Measurements from ENCODE around the gene CYLD.

DNA sequence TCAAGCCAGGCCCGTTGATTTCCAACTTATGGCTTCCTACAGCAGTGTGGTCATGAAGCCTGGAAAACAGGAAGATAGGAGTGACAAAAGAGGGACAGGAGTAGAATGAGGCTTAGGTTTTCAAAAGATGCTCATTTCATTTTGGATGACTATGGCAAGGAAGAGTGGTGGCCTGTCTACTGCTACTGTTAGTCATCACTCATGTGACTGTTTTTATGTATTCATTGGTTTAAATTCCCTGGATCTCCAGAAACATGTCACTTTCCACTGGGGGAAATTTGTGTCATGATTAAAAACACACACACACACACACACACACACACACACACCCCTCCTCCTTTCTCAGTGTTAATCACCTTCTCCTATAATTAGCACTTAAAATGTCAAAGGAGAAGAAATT is 1.1 kb upstream of the CYLD start:
- TF ChIP-seq, protein P1, sequence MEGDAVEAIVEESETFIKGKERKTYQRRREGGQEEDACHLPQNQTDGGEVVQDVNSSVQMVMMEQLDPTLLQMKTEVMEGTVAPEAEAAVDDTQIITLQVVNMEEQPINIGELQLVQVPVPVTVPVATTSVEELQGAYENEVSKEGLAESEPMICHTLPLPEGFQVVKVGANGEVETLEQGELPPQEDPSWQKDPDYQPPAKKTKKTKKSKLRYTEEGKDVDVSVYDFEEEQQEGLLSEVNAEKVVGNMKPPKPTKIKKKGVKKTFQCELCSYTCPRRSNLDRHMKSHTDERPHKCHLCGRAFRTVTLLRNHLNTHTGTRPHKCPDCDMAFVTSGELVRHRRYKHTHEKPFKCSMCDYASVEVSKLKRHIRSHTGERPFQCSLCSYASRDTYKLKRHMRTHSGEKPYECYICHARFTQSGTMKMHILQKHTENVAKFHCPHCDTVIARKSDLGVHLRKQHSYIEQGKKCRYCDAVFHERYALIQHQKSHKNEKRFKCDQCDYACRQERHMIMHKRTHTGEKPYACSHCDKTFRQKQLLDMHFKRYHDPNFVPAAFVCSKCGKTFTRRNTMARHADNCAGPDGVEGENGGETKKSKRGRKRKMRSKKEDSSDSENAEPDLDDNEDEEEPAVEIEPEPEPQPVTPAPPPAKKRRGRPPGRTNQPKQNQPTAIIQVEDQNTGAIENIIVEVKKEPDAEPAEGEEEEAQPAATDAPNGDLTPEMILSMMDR (conservative IDR thresholded peaks at IDR 0.05; ENCODE audit: low read depth, low read length): no peak
- TF ChIP-seq POLR2A (IDR thresholded peaks at IDR 0.05; ENCODE audit: low read depth, low read length) (no peak), NFE2L2 (IDR thresholded peaks at IDR 0.05; ENCODE audit: low read depth, low read length) (no peak), CHD1 (IDR thresholded peaks at IDR 0.05; ENCODE audit: low read depth, low read length) (no peak), RFX5 (IDR thresholded peaks at IDR 0.05; ENCODE audit: low read depth, low read length) (no peak), MAFK (IDR thresholded peaks at IDR 0.05; ENCODE audit: low read depth, low read length) (no peak), CEBPB (IDR thresholded peaks at IDR 0.05; ENCODE audit: low read depth, low read length) (no peak), FOS (IDR thresholded peaks at IDR 0.05; ENCODE audit: low read depth, low read length) (no peak), RAD21 (IDR thresholded peaks at IDR 0.05; ENCODE audit: low read length) (no peak), SMC3 (IDR thresholded peaks at IDR 0.05; ENCODE audit: low read depth, low read length) (no peak)
- TF ChIP-seq, protein P2, sequence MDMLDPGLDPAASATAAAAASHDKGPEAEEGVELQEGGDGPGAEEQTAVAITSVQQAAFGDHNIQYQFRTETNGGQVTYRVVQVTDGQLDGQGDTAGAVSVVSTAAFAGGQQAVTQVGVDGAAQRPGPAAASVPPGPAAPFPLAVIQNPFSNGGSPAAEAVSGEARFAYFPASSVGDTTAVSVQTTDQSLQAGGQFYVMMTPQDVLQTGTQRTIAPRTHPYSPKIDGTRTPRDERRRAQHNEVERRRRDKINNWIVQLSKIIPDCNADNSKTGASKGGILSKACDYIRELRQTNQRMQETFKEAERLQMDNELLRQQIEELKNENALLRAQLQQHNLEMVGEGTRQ (IDR thresholded peaks at IDR 0.05; ENCODE audit: low read depth, low read length): no peak

Measured in IMR-90 (cell line).